Amygdala (tissue), 56 donors: ENCODE measurements around the gene CELF2.

Experiments used
- DNase-seq, 56 donors: peaks; one replicate each; lab custom pipeline; 2025; lab: John Stamatoyannopoulos, UW

The CELF2 gene

DNA sequence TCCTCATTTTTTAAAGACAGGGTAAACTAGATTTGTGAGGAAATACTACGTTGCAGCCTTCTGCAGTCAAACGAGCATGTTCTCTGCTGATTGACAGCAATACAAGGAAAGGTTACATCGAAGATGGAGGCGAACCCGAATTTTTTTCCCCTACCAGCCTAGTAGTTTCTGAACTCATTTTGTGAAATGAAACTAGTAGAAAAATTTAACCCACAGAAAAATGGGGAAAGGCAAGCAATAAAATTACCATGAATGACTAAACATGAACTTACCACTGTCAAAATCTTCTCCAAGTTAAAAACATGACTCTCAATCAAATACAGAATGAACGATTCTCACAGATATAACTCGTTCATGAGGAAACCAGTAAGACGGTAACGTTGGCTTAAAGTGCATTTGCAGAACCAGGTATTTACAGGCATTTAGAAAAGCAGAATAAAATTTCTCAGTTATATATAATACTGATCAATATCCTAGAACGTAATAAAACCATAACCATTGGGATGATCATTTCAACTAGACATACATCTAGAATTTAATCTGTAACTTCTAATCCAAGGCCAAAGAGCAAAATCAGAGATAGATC, 73.9 kb downstream of the CELF2 start:
- DNase-seq = no peak

DNA sequence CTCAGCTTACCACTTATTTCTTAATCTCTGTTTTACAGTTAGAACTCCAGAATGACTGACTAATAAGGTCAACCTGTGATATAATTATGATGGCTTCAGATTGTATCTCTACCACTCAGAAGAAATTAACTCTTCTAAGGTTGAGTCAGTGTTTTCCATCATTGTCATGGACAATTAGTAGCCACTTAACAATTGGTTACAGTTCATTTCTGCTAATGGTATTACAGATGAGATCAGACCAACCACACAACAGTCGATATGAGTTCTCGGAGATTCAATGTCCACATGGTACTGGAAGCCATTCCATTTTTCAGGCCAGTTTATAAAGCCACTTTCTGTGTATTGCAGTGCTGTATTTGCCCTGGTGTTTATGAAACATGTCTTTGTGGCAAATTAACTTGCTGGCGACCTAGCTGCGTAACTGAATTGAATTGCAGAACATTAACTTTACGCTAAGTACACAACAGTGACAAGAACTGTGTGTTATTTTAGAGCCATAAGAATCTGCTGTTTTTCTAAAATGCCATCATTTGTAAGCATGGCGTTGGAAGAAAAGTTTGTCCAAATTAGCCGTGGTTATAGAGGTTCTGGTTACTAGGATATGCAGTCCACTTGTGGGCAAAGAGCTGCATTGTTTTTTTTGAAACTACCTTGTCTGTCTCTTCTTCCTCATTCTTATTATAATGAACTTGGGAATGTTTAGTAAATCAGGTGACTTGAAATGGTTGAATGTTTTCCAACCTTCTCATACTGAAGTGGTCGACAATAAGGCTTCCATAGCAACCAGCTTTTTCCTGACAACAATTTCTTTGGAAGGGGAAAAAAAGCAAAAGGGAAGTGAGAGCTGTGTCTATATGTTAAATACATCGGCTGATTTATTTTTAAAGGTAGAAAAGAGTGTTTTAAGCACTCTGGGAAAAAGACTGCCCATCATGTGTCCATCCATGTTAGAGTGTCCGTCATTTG, 76.4 kb downstream of the CELF2 start:
- no peak for DNase-seq

DNA sequence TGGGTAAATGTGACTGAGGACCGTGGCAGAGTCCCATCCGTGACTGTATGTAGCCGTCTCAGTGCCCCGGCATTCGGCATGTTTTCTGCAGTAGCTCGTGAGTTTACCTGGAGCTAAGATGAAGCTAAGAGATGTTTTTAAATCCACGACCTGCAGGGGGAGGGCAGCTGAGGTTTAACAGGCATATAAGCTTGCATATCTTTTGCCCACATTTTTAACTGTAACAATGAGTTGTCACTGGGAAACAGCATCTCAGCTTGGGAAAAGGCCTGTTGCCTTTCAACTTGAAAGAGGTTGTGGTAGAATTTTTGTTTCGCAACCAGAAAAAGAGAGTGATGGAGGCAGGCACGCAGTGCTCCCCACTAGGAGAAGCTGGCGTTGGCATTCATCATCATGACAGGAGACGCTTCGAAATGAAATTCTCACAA, 77.7 kb downstream of the CELF2 start:
- DNase-seq = no peak

DNA sequence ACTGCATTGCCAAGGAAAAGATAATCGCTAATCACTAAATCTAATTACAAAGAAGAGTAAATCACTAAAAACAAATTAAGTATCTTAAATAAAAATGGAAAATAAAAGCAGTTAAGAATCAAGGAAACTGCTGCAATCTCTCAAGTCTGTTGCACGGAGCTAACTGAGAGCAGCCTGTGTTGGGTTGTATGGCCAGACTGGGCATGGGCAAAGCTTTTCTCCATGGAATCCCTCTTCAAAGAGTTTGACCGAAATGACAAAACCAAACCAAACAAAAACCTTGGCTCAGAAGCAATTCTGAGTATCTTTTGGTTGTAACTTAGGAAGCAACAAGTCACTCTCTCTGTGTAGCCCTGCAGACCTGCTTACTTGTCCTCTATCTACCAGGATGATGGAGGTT, 78.8 kb downstream of the CELF2 start:
- DNase-seq = no peak

DNA sequence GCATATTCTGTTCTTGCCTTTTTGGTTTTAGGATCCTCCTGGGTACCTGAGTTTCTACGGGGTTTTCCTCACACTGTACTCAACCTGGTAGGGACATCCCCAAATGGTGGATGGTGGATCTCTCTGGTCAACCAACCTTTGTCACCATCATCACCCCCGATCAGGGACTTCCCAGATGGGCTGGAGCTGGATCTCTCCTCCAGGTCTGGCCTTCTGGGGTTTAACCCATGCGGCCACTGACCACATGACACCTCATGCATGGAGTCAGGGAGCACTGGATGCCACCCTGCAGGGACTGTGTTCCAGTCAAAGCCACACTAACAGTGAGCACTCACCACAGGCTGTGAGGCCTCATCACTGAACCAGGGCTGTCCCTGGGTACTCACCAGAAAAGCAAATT, 80.0 kb downstream of the CELF2 start:
- DNase-seq = no peak

DNA sequence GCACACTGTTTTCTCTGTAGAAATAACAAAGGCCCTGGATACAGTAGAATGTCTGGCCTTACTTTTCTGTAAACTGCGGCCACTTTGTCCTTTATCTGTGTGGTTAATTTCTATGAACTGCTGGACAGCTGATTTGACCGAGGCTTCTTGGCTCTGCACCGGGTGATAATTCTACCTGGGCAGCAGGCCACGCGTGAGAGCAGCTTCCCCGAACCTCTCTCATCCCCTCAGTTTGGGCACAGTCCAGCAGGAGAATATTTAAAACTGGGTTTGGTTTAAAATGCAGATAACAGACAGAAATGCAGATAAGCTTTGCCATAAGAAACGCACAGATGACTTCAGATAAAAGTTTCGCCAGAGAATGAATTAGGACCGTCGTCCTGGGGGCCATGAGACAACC, 81.0 kb downstream of the CELF2 start:
- no peak for DNase-seq

DNA sequence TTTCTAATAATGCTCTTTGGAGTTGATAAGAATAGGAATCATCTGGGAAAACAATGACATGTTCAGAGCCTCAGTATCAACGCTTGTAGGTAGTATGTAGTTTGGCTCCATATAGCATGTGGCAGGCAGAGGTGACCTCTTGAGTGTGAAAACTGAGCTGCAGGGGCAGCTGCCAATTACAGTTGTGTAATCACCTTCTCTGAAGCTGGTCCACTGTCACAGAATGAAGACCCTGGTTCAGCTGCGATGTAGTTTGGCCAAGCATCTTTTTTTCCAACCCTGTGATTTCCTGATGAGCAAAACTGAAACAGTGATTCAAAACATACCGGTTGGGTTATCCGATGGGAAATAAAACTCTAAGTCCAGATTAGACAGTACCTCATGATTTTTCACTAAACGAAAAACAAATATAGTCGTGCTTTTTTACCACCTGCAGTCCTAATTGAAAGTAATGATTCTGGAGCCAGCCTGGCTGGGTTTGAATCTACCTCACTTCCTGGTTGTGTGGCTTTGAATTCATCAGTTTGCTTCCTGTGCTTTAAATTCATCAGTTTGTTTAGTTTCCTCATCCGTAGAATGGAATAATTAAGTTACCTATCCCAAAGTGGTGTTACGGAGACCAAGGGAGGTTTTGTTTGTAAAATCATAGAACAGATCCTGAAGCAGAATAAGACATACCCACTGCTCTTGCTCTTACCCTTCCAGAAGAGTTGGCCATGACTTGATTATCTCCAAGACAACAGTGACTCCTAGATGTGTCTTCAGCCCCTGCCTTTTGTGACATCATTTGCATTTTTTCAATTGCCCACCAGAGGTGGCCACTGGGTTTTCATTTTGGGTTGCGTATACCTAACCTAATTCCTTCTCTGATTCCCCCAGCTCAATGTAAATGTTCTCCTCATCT, 87.4 kb downstream of the CELF2 start:
- no peak for DNase-seq

DNA sequence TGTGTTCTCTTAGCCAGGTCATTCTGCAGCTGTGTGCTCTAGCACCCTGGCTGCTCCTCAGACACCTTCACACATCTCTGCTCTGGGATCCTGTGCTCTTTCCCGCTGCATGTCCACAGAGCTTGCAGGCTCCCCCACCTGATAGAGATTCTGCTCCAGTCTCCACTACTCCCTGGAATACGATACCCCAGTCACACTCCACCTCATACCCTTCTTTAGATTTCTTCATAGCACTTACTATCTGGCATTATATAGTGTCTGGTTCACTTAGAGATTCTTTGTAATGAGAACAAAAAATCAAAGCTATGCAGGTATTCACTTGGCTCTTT, 88.0 kb downstream of the CELF2 start:
- no peak for DNase-seq

DNA sequence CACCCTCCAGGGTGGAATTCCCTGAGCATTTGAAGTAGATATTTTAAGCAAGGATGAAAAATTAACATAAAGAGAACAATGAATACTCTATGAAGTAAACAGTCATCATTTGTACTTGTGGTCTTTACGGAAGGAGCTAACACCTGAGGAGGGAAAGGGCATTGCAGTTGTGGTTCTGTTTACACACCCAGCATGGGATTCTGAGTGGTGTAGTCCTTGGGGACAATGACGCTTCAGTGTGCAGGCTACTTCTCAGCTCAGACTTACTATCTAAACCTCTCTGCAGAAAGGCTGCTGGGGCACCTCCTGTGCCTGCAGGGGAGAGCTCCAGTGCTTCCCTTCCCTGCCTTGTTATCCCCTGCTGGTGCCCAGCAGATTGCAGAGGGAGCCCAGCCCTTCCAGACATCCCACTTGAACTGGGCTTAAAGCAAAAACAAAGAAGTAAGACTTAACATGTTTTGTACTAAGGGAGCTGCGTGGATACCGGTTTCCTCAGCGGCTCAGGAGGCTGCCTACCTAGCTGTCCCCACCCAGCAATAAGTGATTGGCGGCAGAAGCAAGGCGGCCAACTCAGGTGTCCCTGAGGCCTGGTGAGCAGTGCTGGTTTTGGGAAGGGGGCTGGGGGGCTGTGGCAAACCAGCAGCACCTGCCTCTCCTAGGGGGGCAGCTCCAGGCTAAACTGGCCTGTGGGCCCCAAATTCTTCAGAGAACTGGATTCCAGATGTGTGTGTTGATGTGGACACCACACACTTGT, 89.1 kb downstream of the CELF2 start:
- DNase-seq = no peak

DNA sequence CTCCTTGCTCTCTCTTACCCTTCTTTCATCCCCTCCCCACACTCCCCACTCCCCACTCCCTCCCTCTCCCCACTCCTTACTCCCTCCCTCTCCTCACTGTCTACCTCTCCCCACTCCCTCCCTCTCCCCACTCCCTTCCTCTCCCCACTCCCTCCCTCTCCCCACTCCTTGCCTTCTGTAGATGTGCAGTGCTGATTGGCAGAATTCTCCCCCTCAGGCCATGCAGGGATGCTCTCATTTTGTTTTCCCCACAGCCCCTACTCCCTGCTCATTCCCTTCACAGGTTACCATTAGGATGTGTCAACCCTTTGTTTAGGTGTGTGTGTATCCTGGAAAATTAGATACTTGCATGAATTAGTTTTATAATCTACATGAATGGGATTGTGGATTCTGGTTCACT, 90.3 kb downstream of the CELF2 start:
- DNase-seq = no peak

DNA sequence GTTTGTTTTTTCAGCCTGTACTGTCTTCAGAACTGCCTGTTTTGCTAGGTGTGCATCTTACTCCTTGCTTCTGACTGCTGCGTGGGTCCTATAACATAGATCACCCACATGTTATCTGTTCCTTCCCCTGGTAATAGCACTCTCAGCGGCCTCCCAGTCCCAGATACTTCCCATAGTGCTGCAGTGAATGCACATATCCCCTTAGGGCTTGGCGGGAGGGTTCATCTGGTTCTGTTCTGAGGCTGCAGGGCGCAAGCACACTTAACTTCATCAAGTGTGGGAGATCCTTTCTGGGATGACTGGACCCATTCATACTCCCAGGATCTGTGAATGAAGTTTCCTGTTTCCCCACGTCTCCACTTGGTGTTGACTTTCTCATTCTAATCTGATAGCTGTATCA, 90.7 kb downstream of the CELF2 start:
- no peak for DNase-seq

DNA sequence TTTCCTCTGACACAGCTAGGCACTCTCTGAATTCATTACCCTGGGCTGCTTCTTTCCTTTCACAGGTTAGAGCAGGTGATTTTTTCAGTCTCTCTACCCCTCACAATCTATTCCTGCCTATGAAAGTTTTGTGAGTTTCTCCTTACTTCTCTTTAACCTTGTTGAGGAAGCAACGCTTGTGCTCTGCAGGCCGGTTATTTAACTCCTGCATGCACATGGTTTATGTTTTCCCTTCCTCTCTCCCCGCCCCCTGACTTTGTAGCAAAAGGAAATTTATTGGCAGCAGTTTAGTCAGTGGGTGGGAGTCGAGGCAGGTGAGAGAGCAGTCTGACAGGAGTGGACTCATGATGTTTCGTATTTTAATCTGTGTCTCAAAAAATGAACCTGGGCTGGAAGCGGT, 91.9 kb downstream of the CELF2 start:
- no peak for DNase-seq

DNA sequence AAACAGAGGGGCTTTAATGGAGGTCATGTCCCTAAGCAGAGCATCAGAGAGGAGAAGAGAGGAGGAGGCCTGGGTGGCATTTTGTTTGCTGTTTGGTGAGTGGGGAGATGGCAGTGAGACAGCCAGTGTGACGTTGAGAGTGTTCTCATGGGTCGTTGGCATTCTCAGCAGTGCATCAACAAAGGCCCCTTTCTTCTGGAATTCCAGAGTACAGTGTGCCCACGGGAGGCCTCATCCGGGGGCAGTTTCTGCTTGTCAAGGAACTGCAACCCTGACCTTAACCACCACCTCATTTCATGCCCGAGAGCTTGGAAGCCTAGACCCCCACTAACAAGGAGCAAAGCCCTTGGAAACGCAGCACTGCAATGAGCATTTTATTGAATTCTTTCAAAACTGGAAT, 92.9 kb downstream of the CELF2 start:
- DNase-seq = peak in 30 of 56 donors; percentile 10 to 63 (median 29)

DNA sequence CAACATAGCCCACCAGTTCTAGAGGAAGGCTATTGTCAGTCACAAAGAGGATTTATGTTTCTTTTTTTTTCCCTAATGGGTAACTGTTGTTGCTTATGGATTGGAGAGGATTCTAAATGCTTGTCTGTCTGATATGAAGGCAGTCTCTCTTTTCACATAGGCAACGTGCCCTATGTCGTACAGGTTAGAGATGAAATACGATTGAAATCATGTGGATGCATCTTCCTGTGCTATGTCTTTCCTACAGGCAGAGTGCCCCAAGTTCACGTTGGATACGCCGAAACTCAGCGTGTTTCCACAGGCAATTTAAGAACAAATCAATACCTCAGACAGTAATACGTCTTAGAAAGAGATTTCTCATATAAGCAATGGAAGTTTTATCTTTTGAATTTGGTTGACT, 93.8 kb downstream of the CELF2 start:
- no peak for DNase-seq

DNA sequence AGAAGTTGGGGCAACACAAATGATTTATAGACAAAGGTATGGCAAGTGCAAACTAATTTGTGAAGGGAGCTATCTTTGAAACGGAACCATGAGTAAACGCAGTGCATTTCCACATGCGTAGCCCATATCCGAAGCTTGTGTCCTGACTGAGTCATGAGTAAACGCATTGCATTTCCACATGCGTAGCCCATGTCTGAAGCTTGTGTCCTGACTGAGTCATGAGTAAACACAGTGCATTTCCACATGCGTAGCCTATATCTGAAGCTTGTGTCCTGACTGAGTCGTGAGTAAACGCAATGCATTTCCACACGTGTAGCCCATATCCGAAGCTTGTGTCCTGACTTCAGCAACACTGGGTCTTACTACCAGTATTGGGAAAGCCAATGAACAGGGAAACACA, 95.0 kb downstream of the CELF2 start:
- DNase-seq = no peak

DNA sequence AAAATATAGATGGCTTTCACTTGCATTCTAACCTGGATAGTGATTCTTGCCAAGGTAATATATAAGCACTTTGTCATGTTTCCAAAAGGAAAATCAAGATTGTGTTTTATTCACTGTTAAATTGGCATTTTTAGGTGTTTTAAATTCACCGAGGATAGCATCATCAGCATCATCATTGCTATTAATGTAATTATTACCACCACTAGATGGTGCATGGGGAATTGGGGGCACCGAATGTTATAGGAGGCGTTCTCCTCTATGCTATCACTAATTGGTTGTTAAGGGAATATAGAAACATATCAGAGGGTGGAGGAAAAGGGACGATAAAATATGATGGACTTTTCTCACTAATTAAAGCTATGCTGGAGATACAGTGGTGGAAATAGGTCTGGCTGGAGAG, 95.5 kb downstream of the CELF2 start:
- no peak for DNase-seq

DNA sequence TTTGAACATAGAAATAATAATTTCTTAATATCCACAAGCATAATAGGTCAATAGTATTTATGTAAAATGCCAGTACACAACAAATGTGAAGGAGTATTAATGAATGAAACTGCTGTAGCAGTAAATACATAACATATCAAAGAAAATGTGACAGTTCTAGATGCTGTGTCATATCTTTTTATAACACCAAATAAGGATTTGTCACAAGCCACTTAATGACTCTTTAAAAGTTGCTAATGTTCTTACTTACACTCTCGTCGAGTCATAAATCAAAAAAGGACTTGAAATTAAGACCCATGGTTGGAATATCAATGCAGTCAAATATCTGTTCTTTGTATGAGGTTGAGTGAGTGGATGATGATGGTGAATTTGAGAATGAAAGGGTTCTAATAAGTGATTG, 96.6 kb downstream of the CELF2 start:
- no peak for DNase-seq

DNA sequence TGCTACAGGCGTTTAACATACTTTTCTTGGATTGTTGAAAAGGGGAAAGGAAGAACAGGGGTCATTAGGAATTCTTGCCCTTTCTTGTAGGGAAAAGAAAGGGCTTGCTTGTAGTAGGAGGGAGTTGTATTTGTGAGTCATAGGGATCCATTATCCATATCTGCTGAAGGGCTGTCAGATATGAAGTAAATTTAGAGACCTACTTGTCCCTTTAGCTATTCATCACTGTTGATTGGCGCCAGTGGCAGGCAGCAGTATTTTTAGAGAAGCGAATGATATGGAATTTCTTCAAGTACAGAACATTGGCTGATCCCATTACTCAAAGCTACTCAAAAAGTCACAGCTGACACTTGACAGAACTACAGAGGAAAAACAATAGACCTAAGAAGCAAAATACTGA, 97.7 kb downstream of the CELF2 start:
- DNase-seq = no peak

DNA sequence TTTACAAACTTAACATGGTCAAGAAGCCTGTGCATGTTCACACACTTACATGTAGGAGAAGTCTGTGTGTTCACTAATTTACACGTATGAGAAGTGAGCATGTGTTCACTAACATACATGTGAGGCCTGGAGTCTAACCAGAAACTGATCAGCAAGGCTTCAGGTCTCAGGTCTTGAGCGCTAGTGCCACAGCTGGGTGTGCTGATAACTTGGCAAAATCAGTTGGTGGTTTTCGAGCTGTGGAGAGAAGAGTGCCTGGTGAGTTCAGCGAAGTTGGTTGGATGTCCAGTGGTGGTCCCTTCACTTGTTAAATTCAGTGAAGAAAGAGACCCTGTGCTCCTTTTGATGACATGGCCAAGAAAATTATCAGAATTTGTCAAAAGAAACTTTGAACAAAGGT, 98.7 kb downstream of the CELF2 start:
- DNase-seq = no peak

DNA sequence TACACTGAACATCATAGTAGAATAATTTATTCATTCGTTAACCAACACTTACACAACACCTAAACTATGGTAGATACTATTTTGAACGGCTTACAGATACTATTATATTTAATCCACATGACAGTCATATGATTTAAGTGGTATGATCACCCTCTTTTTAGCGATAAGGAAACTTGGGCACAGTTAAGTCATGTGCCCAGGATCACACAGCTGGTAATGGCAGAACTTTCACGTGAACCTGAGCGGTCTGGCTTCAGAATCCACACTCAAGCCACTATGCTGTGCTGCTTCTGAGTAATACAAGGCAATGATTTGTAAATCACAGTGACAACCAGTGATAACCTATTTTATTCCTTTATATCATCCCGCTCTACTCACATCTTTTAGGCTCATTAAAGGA, 99.1 kb downstream of the CELF2 start:
- no peak for DNase-seq

DNA sequence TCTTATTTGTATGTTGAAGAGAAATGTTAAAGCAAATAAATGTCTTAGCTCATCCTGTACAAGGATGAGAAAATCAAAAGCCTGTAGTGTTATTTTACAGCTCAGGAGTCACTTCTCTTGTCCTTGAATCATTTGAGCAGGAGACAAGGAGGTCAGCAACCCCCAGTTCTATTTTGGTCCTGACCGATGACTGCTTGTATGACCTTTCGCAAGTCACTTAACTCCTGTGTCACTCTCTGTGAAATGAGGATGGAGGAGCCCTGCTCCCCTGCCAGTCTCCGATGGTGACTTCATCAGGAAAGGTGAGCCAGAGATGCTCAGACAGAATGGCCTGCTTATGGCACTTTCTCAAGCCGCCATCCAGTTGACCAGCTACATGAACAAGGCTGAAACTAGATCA, 101.0 kb downstream of the CELF2 start:
- no peak for DNase-seq
